NCI-H1105 (cell line): ENCODE results near the gene ZNF672.
A peak's percentile ranks its signal among the peaks of the same experiment; 100 is the strongest.

ENCODE experiments used
- DNase-seq: peaks from one replicate; lab custom pipeline; 2025; lab: John Stamatoyannopoulos, UW

The ZNF672 gene

DNA sequence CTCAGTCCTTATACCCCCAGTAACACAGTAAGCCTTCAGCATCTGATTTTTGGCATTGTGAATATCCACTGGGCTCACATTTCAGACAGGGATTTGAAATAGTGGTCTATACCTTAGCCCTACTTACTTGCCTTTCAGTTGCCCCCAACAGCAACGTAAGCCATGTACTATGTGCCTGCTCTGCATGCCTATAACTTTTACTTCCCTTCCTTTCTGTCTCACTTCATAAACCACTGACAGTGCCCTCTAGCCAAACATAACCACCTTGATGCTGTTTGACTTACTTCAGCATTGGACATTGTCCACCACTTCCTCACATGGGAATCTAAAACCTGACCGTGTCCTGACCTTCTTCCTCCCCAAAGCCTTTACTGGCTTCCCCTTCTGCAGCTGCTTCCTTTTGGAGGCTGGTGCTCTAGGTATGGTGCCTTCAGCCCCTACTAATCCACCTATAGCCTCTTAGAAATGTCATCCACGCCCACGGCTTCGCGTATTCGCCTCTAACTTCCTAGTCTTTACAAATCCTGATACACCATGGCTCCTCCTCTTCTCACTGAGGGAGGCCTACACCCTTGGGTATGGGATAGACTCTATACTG, 3.6 kb upstream of the ZNF672 start:
- DNase-seq: no peak

DNA sequence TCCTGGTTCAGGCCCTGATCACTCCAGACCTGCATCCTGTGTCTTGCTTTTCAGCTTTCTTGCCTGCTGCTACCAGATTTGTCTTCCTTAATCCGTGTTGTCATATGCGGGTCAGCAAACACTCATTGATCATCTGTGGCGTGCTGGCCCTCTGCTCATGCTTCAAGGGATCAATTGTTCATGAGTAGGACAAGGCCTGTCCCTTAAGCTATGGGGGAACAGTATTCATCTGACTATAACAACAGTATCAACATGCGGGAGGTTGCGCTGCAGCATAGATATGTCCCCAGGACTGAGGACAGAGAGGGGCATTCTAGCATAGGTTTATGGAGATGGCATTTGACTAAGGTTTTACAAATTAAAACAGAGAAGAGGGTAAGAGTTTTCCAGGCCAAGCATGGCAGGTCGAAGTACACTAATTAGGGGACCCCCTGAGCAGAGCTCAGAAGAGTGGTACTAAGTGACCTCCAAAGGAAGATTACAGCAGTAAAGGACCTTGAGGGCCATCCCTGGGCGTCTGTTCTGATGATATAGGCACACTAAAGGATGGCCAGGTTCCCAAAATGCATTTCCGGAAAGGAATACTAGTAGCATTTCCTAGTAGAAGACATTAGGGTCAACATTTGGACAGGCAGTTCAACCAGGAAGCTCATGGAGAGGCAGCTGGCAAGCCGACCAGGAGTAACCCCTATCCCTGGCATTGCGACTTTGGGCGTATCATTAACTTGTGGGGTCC, 811 bp upstream of the ZNF672 start:
- no peak for DNase-seq

- peak; percentile 37 for DNase-seq
Observed at GRCh38 chr1:248838357-248839167, 538 bp downstream of the ZNF672 start.

GRCh38 chr1:248839168-248839555, 1.1 kb downstream of the ZNF672 start:
- no peak for DNase-seq

DNA sequence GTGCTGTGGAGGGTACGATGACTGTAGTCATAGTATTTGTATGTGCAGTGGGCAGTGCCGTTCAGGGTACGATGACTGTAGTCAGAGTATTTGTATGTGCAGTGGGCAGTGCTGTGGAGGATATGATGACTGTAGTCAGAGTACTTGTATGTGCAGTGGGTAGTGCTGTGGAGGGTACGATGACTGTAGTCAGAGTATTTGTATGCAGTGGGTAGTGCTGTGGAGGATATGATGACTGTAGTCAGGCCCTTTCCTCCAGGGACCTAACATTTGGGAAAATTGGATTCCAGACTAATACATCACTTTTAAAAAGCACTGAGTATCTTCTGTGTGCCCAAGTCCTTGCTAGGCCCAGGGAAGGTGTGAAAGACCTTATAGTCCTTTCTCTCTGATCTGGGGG, 2.9 kb downstream of the ZNF672 start:
- no peak for DNase-seq

DNA sequence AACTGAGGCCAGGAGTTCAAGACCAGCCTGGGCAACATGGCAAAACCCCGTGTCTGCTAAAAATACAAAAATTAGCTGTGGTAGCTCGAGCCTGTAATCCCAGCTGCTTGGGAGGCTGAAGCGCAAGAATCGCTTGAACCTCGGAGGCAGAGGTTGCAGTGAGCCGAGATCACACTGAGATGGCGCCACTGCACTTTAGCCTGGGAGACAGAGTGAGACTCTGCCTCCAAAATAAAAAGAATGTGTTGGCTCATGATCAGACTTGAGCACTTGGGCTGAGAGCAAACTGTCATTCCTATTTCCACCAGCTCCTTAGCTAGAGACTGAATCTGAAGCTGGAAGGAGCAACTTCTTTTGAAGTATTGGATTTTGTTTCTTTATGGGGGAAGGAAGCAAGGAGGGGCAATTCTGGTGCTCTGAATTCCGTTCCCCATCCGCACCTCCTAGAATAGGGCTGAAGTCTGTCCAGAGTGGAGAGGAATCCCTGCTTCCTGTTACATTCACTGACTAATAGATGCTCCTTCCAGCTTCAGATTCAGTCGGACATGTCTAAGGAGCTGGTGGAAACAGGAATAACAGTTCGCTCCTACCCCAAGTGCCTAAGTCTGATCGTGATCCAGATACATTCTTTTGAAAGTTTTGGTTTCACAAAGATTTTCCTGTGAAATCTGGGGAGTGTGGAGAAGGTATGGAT, 3.8 kb downstream of the ZNF672 start:
- DNase-seq: no peak

DNA sequence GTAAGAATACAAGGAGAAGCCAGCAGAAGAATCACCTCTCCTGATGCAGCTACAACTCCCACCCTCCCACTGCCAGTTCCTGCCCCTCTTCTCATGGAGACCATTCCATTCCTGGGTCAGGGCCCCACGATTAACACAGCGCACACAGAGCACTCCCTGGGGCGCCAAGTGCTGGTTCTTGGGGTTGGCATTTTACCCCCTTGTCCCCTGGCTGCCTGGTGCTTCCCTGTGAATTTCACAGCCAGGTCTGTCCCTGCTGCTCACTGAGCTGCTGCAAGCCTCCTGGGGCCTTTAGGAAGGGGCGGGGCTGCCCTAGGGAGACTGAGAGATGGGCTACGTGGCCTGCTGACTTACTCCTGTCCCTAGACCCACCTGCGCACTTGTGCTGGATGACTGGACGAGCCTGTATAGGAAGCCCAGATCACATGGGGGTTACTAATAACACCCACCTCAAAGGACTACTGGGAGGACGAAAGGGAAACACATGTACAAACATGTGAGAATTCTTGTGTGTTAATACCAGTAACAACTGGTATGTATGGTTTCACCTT, 4.8 kb downstream of the ZNF672 start:
- DNase-seq: no peak

GRCh38 chr1:248843687-248844086, 5.7 kb downstream of the ZNF672 start:
- no peak for DNase-seq

GRCh38 chr1:248844526-248844925, 6.5 kb downstream of the ZNF672 start:
- no peak for DNase-seq

DNA sequence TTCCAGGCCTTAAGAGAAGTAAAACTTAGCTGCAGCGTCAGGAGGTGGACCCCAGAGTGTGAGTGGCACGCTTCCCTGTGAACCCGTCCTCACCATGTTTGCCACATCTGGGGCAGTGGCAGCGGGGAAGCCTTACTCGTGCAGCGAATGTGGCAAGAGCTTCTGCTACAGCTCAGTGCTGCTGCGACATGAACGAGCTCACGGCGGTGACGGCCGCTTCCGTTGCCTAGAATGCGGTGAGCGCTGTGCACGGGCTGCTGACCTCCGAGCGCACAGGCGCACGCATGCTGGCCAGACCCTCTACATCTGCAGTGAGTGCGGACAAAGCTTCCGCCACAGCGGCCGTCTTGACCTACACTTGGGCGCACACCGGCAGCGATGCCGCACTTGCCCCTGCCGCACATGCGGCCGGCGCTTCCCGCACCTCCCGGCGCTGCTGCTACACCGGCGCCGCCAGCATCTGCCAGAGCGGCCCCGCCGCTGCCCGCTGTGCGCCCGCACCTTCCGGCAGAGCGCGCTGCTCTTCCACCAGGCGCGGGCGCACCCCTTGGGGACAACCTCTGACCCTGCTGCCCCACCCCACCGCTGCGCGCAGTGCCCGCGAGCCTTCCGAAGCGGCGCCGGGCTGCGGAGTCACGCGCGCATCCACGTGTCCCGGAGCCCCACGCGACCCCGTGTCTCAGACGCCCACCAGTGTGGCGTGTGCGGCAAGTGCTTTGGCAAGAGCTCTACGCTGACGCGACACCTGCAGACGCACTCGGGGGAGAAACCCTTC, 9.3 kb downstream of the ZNF672 start:
- DNase-seq: no peak

DNA sequence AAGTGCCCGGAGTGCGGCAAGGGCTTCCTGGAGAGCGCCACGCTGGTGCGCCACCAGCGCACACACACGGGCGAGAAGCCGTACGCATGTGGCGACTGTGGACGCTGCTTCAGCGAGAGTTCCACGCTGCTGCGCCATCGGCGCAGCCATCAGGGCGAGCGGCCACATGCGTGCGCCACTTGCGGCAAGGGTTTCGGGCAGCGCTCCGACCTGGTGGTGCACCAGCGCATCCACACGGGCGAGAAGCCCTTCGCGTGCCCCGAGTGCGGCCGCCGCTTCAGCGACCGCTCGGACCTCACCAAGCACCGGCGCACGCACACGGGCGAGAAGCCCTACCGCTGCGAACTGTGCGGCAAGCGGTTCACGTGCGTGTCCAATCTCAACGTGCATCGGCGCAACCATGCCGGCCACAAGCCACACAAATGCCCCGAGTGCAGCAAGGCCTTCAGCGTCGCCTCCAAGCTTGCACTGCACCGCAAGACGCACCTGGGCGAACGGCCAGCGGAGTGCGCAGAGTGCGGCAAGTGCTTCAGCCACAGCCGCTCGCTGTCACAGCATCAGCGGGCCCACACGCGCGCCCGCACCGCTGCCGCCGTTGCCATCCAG, 10.0 kb downstream of the ZNF672 start:
- no peak for DNase-seq

- DNase-seq: no peak
Observed at GRCh38 chr1:248848602-248849001, 10.6 kb downstream of the ZNF672 start.

DNA sequence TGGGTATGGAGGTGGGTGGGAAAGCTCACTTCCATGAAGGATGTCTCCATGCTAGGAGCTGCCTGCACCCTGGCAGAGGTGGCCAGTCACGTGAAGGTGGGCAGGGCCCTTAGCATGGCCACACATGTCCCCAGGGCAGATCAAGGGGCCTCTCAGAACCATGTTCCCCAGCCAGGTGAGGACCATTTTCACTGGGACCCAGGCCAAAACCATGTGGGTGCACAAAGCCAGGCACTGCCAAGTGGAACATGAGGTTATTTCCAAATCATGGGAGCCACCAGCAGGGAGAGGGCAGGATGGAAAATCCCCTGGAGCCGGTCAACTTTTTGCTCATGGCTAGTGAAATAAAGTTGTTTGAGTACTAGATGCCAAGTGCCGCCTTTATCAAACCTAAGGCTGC, 11.1 kb downstream of the ZNF672 start:
- DNase-seq: no peak

- no peak for DNase-seq
Observed at GRCh38 chr1:248849637-248850036, 11.6 kb downstream of the ZNF672 start.

DNA sequence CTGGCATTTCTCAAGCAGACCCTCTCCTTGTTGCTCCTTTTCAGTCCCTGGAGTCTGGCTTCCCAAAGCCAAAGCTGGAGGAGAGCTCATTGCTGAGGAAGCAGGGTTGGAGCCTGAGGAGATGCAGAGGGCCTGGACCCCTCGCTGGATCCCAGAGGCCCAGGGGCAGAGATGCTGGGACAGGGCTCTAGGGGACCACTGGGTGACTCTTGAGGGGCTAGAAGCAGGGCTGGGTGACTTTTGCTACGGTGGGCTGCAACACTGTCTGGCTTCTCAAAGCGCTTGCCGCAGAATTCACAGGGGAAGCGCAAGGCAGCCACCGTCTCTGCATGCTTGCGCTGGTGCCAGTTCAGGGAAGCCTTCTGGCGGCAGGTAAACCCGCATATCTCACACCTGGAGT, 12.1 kb downstream of the ZNF672 start:
- no peak for DNase-seq

DNA sequence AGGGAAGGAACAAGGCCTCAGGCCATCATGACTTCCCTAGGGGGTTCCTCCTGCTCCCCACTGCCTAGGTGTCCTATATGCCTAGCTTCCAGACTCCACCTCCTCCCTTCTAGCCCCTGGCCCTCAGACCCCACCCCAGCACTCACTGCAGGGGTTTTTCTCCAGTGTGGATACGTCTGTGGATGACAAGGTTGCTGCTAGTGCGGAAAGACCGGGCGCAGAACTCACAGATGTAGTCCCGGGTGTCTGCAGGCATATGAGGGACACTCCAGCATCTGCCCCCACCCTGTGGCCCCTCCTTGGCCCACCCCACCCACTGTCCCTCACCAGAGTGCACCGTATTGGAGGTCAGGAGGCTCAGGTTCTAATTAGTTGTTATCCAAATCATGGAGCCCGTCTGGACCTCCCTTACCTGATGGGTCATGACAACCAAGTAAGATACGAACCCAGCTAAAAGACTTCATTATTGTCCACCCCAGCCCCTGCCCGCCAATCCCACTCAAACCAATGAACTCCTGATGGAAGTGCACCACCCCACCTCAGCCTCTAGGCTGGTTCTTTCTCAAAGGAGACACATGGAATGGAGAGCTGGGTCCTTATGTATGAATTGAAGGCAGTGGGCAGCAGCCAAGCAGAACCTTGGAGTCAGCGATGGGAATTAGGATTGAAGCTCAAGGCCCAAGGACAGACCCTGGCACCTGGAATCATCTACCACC, 12.7 kb downstream of the ZNF672 start:
- no peak for DNase-seq

DNA sequence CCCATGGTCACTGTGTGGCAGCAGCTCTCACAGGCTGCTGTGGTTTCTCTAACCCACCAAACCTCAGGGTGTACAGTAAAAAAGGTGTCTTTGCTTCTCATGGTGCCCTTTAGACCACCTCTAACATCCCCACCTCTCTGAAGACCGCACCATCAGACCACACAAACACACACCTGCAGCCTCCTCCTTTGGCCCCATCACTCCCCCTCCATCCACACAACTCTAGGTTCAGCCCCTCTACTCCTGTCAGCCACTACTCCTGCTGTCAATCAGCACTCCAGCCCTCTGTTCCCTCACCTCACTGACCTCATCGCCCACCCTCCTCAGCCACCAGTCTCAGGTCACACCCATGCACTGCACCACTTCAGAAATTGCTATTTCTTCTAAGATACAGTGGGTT, 13.4 kb downstream of the ZNF672 start:
- DNase-seq: no peak

- no peak for DNase-seq
Observed at GRCh38 chr1:248852481-248853405, 14.7 kb downstream of the ZNF672 start.

- no peak for DNase-seq
Observed at GRCh38 chr1:248853663-248854375, 15.8 kb downstream of the ZNF672 start.
